SK-N-MC (cell line): ENCODE measurements around the gene FES.

ENCODE experiments used
- EZH2 ChIP-seq: fragments of 200-600 bp; sonication (generic); IDR thresholded peaks from one replicate; pipeline ENCODE4 v1.6.1; 2017; ENCODE audit warnings: antibody characterized with exemption
- POLR2AphosphoS5 ChIP-seq: IDR thresholded peaks from 2 replicates; pipeline ENCODE4 v1.6.1; 2012; ENCODE audit warnings: mild to moderate bottlenecking, low read depth, low read length, borderline replicate concordance

DNA sequence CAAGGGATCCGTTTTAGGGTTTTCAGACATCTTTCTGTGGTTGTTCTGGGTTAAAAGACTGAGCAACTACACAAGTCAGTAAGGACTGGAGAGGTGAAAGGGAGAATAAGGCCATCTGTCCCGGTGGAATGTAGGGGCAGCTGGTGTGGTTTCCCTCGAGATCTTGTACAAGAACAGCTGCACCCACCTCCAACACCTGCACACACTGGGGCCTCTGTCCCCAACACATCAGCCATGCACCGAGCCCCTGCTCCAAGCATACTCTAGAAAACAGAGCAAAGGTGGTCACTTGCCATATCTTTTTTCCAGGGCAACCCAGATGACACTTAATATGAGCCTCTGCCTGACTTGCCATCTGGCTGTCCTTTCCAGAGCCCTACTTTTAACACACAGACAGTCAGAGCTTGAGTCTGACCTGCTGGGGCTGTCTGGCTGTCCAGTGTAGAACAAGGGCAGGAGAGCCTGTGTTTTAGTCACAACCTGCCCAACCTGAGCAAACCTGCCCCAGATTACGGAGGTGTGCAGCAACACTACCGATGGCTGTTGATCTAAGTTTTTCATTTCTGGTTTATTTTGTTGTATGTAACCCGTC is 31.0 kb downstream of the FES start:
- TF ChIP-seq POLR2AphosphoS5: no peak
- no peak for TF ChIP-seq EZH2
